ENCODE results near the gene DOP1A. TPM values are rescaled to one million over a fixed set of nuclear protein-coding genes. Genes with fewer than 3 reads are reported as not detected.

DOP1A gene
- total RNA-seq, 1 experiment from 2014 or later = 17.0 TPM

GRCh38 chr6:83152913-83153312 lies 85.4 kb downstream of the DOP1A start:
- no peak overlapping the region for H2AK5ac ChIP-seq (ENCODE audit: insufficient read length, low read length)
- H3K9ac ChIP-seq (ENCODE audit: extremely low read depth, insufficient read length, low read length) = no peak overlapping the region
- H3K14ac ChIP-seq (ENCODE audit: insufficient read depth, low read length) = no peak overlapping the region
- no peak overlapping the region for H2BK120ac ChIP-seq (ENCODE audit: low read depth, low read length, poor library complexity, severe bottlenecking)
- H4K20me1 ChIP-seq (ENCODE audit: control insufficient read depth, insufficient read depth, insufficient read length) = no peaks in the 10 kb centered on the region
- H3K79me1 ChIP-seq (ENCODE audit: insufficient read depth, low read depth, low read length, poor library complexity, severe bottlenecking) = no peaks in the 10 kb centered on the region
- H3K23me2 ChIP-seq (ENCODE audit: insufficient read length, low read depth, low read length, poor library complexity, severe bottlenecking) = no peaks in the 10 kb centered on the region
- Mint-ChIP-seq H3K27me3 (ENCODE audit: low read depth) (no peaks in the 10 kb centered on the region), H3K27ac (no peak overlapping the region), H3K36me3 (ENCODE audit: insufficient read depth in 1 of 3, low read depth in 3 of 3) (peaks cover 4 to 32% (median 15%) of the 10 kb centered on the region in 3 experiments; a peak in 5 of 7 replicates), H3K4me3 (no peak overlapping the region), H3K9me3 (no peaks in the 10 kb centered on the region), H3K4me1 (no peaks in the 10 kb centered on the region; a peak in 1 of 4 replicates)
- TF ChIP-seq CTCF (conservative IDR thresholded peaks at IDR 0.05) = no peak
- no peaks in the 10 kb centered on the region for H3K9me3 ChIP-seq (ENCODE audit: control insufficient read depth, low read depth, low read length)
- no peak overlapping the region for H3T11ph ChIP-seq (ENCODE audit: low read length)
- no peak overlapping the region for H3K4me2 ChIP-seq (ENCODE audit: insufficient read depth, insufficient read length, low read length)
- no peak overlapping the region for H4K8ac ChIP-seq (replicated peaks; ENCODE audit: insufficient read length, low read depth, low read length)
- H3K79me2 ChIP-seq (ENCODE audit: insufficient read depth, low read length) = no peaks in the 10 kb centered on the region
- H3K56ac ChIP-seq (ENCODE audit: insufficient read length, low read depth, low read length) = no peak overlapping the region
- H2BK15ac ChIP-seq (ENCODE audit: low read depth, low read length) = no peak overlapping the region
- WGBS (ENCODE audit: extremely low coverage, insufficient read length, low lambda C conversion rate) = no CpG with 5 or more reads among the region's 1 CpG
- no peak for DNase-seq
- no peak overlapping the region for H3K4ac ChIP-seq (ENCODE audit: low read depth, low read length)
- no peak overlapping the region for H4K91ac ChIP-seq (ENCODE audit: insufficient read length, low read depth, low read length)
- no peak overlapping the region for H2BK20ac ChIP-seq (ENCODE audit: low read depth, low read length, poor library complexity, severe bottlenecking)
- no peak overlapping the region for H3K27ac ChIP-seq (ENCODE audit: insufficient read length, low read depth, low read length)
- H2BK12ac ChIP-seq (ENCODE audit: insufficient read length, low read depth, low read length) = no peak overlapping the region
- no peak overlapping the region for H3K18ac ChIP-seq (ENCODE audit: insufficient read length, low read depth, low read length)
- no peak overlapping the region for H2AFZ ChIP-seq (ENCODE audit: low read length)
- H3K23ac ChIP-seq (ENCODE audit: insufficient read length, low read depth, low read length) = no peak overlapping the region
- no peaks in the 10 kb centered on the region; the same call in 1 of the 2 replicates for H3K27me3 ChIP-seq (ENCODE audit: insufficient read depth, low read length)
- H4K5ac ChIP-seq (ENCODE audit: insufficient read length, low read depth, low read length) = no peak overlapping the region
- no peak overlapping the region for H2BK5ac ChIP-seq (ENCODE audit: insufficient read length, low read length)
- no peaks in the 10 kb centered on the region for H3K4me1 ChIP-seq (ENCODE audit: insufficient read depth, low read length)

Data from H9 (cell line).